Astrocyte of the cerebellum (primary cell): ENCODE results near the gene MT1H.
"Not testable (repeated sequence)": the region's sequence is repeated elsewhere in the genome, so short reads cannot be mapped to it uniquely, and the experiment has no call there.

Experiments
- DNase-seq: peaks from one replicate; pipeline ENCODE4 v3.0.0-alpha.2; 2011; ENCODE audit warnings: low read depth
- H3K4me3 ChIP-seq: 2 replicates; pipeline ENCODE4 v1.5.1; 2011; ENCODE audit warnings: mild to moderate bottlenecking, low read depth, low read length, moderate library complexity
- CTCF ChIP-seq: IDR thresholded peaks from 2 replicates; pipeline ENCODE4 v1.5.1; 2012; ENCODE audit warnings: low read length, low read depth, moderate library complexity, mild to moderate bottlenecking; ENCODE audit errors: missing control alignments
- in situ Hi-C: cut with HindIII; loops from 2 replicates; pipeline ENCODE4 v1.10.0; 2017; ENCODE audit warnings: low sequenced_read_pairs

Gene MT1H

GRCh38 chr16:56669005-56669839 is at the start of gene MT1H:
TSS of gene MT1H (plus strand) at chr16:56669814. CDS start at chr16:56669885, 71 bp downstream.
- TF ChIP-seq CTCF = no peak
- in situ Hi-C loops = no loop called here
- no peak within 1 kb of the TSS for H3K4me3 ChIP-seq
- DNase-seq = no peak

GRCh38 chr16:56620339-56620897 is 49.2 kb upstream of the MT1H start:
- in situ Hi-C loops = no loop called here
- no peak overlapping the region for H3K4me3 ChIP-seq
- no peak for DNase-seq
- TF ChIP-seq CTCF = no peak

- H3K4me3 ChIP-seq, DNase-seq, in situ Hi-C loops: not testable (repeated sequence)
Measured at GRCh38 chr16:56621665-56622445, 47.8 kb upstream of the MT1H start.

- in situ Hi-C loops, H3K4me3 ChIP-seq, DNase-seq: not testable (repeated sequence)
Measured at GRCh38 chr16:56623184-56623583, 46.4 kb upstream of the MT1H start.

- no peak for TF ChIP-seq CTCF
Measured at GRCh38 chr16:56623637-56624036, 46.0 kb upstream of the MT1H start.

GRCh38 chr16:56625140-56625942 is 44.3 kb upstream of the MT1H start, which contains the start of gene MT1E:
TSS of gene MT1E (plus strand) at chr16:56625781. CDS start at chr16:56625852, 71 bp downstream.
- no peak for DNase-seq
- H3K4me3 ChIP-seq = peak within 1 kb of the TSS; percentile 48
- in situ Hi-C loops = no loop called here
- TF ChIP-seq CTCF = no peak

More at GRCh38 chr16:56623637-56624036, 46.0 kb upstream of the MT1H start:
- no peak for DNase-seq
- in situ Hi-C loops = no loop called here
- H3K4me3 ChIP-seq = no peak overlapping the region
